ENCODE results near the gene CFAP90. TPM values are rescaled to one million over a fixed set of nuclear protein-coding genes. Genes with fewer than 3 reads are reported as not detected.

CFAP90 gene
- total RNA-seq, 4 donors from 2014 or later = 0.88 to 1.7 TPM; not detected in 2

DNA sequence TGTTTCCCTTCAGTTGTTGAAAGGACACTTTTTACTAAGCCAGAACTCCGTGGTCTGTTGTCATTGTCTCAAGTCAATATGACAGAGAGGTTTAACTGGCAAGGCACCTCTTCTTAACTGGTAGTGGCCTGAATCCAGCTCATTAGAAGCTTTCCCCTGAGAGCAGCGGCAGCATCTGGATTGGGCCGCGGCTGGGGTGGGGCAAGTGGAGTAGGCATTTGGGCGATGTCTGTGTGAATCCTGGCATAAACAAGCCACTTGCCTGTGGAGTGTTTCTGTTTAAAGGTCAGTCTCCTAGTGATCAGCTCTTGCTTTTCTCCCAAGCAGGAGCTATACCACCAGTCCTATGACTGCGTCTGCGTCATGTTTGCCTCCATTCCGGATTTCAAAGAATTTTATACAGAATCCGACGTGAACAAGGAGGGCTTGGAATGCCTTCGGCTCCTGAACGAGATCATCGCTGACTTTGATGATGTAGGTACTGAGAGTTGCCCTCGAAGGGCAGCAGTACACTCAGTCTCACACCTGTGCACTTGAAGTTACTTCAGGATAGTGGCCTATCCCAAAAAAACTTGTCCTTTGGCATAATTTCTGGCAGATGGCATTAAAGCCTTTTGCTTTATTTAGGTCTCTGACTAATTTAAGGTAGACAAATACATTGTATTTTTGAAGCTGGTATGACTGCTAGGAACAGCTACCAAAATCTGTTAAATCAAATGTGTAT is 48.9 kb downstream of the CFAP90 start:
- TF ChIP-seq, protein P1, sequence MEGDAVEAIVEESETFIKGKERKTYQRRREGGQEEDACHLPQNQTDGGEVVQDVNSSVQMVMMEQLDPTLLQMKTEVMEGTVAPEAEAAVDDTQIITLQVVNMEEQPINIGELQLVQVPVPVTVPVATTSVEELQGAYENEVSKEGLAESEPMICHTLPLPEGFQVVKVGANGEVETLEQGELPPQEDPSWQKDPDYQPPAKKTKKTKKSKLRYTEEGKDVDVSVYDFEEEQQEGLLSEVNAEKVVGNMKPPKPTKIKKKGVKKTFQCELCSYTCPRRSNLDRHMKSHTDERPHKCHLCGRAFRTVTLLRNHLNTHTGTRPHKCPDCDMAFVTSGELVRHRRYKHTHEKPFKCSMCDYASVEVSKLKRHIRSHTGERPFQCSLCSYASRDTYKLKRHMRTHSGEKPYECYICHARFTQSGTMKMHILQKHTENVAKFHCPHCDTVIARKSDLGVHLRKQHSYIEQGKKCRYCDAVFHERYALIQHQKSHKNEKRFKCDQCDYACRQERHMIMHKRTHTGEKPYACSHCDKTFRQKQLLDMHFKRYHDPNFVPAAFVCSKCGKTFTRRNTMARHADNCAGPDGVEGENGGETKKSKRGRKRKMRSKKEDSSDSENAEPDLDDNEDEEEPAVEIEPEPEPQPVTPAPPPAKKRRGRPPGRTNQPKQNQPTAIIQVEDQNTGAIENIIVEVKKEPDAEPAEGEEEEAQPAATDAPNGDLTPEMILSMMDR (IDR thresholded peaks at IDR 0.05) = no peak
- TF ChIP-seq POLR2A (IDR thresholded peaks at IDR 0.05) = no peak
- Histone ChIP-seq H3K9me3 (no peaks in the 10 kb centered on the region), H3K27ac (no peak overlapping the region), H3K4me1 (no peaks in the 10 kb centered on the region), H3K4me3 (no peak overlapping the region), H3K36me3 (no peaks in the 10 kb centered on the region), H3K27me3 (no peaks in the 10 kb centered on the region)
- intact Hi-C loops (cut with DNase I; ENCODE audit: low total_unique reads) = no loop called here
- DNase-seq = no peak

DNA sequence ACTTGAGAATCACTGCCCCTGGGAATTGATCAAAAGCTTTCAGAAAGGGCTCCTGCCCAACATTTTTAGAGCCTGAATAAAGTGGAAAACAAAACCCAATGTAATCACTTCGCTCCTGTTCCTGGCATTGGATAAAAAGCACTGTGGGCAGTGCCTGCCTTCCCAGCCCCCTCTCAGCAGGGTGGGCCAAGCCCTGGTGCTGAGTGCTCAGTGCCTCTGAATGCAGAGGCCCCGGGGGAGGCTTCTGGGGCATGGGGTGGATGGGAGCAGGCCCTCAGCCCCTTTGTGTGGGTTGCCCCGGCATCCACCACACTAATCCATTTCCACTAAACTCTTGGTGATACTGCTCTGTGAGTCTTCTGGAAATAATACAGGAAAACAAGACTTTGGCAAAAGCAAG is 55.6 kb downstream of the CFAP90 start:
- no peak for DNase-seq
- Histone ChIP-seq H3K9me3 (no peaks in the 10 kb centered on the region), H3K36me3 (no peaks in the 10 kb centered on the region), H3K27ac (no peak overlapping the region), H3K27me3 (no peaks in the 10 kb centered on the region), H3K4me3 (no peak overlapping the region), H3K4me1 (no peaks in the 10 kb centered on the region)
- no peak for TF ChIP-seq POLR2A (IDR thresholded peaks at IDR 0.05)
- TF ChIP-seq, protein P1 (IDR thresholded peaks at IDR 0.05) = no peak
- intact Hi-C loops (cut with DNase I; ENCODE audit: low total_unique reads) = no loop called here

DNA sequence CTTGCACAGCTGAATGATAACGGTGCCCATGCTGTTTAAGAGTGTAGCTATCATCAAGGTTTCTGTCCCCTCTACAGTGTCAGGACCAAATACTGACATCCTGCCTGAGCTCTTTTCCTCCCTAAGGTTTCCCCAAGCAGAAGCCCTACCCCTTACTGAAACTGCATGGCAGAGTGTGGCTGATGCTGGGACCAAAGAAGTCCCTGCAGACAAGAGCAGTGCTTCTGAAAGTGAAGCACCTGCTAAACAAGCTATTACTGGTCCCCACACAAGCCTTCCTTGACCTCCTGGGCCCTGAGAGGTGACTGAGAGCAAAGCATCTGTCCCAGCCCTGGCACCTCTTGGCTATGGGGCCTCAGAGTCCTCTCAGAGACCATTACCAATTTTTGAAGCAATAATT is 56.1 kb downstream of the CFAP90 start:
- Histone ChIP-seq H3K36me3 (no peaks in the 10 kb centered on the region), H3K27ac (no peak overlapping the region), H3K9me3 (no peaks in the 10 kb centered on the region), H3K4me1 (no peaks in the 10 kb centered on the region), H3K4me3 (no peak overlapping the region), H3K27me3 (no peaks in the 10 kb centered on the region)
- TF ChIP-seq, protein P1 (IDR thresholded peaks at IDR 0.05) = no peak
- TF ChIP-seq POLR2A (IDR thresholded peaks at IDR 0.05) = no peak
- intact Hi-C loops (cut with DNase I; ENCODE audit: low total_unique reads) = no loop called here
- DNase-seq = no peak

DNA sequence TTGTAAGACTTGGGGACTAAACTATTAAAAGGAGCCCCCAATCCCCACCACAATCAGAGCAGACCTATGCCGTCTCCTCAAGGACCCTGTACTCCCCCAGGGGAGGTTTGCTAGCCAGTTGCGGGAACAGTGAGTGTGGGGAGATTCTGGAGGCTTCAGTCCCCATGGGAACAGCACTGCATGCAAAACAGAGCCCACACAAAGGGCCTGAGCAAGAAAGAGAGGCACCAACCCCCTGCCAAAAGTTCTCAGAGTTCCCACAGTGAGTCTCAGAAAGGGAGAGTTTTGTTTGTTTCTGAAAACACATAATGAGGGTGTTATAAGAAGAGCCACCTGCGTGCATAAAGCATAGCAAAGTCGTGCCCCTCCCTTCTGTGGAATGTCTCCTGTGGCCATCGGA is 56.6 kb downstream of the CFAP90 start:
- Histone ChIP-seq H3K27me3 (no peaks in the 10 kb centered on the region), H3K4me3 (no peak overlapping the region), H3K36me3 (no peaks in the 10 kb centered on the region), H3K4me1 (no peaks in the 10 kb centered on the region), H3K27ac (no peak overlapping the region), H3K9me3 (no peaks in the 10 kb centered on the region)
- intact Hi-C loops (cut with DNase I; ENCODE audit: low total_unique reads) = no loop called here
- TF ChIP-seq, protein P1 (IDR thresholded peaks at IDR 0.05) = no peak
- TF ChIP-seq POLR2A (IDR thresholded peaks at IDR 0.05) = no peak
- no peak for DNase-seq

DNA sequence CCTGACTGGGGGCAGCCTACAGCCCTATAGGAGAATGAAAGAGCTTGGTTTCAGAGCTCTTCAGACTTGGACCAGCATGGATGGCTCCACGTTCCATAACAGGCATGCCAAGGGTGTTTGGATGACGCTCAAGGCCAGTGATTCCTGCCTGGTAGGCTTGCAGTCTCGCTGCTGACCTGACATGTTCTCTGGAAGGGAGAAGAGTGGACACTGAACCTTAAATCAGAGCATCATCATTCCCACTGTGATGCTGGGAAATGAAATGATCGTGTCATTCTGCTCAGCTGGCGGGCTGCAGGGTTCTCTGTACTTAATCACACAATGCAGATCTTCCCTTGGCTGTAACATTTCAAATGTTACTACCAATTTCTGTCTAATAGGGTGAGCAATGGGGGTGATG is 57.0 kb downstream of the CFAP90 start:
- H3K36me3 ChIP-seq = no peaks in the 10 kb centered on the region
- H3K4me3 ChIP-seq = no peak overlapping the region
- no peak for TF ChIP-seq POLR2A (IDR thresholded peaks at IDR 0.05)
- TF ChIP-seq, protein P1 (IDR thresholded peaks at IDR 0.05) = no peak
- intact Hi-C loops (cut with DNase I; ENCODE audit: low total_unique reads) = no loop called here
- H3K27me3 ChIP-seq = no peaks in the 10 kb centered on the region
- no peaks in the 10 kb centered on the region for H3K4me1 ChIP-seq
- no peaks in the 10 kb centered on the region for H3K9me3 ChIP-seq
- no peak overlapping the region for H3K27ac ChIP-seq
- DNase-seq = no peak

Data from uterus (tissue), 4 donors.